OCI-LY3 (cell line): ENCODE data around the gene CGA.

Source experiments
- H2AFZ ChIP-seq: fragments of 200-600, 300-600 bp; shearing (Covaris generic); 2 replicates; pipeline ENCODE4 v1.6.0; 2014; ENCODE audit warnings: antibody characterized with exemption, low read depth, low read length
- H3K27ac ChIP-seq: fragments of 200-600, 300-600 bp; sonication (generic); 2 replicates; pipeline ENCODE4 v1.5.1; 2014; ENCODE audit warnings: mild to moderate bottlenecking, low read length, moderate library complexity, mixed read lengths
- H3K27me3 ChIP-seq: fragments of 200-600, 300-600 bp; sonication (generic); 2 replicates; pipeline ENCODE4 v1.6.1; 2014; ENCODE audit warnings: low read depth, low read length, mixed read lengths
- H3K36me3 ChIP-seq: fragments of 200-600, 300-600 bp; sonication (generic); replicated peaks from 2 replicates; pipeline ENCODE3; 2014; ENCODE audit warnings: low read depth, low read length, mixed read lengths
- H3K4me1 ChIP-seq: fragments of 300-600, 200-600 bp; sonication (generic); 2 replicates; pipeline ENCODE4 v1.6.1; 2014; ENCODE audit warnings: low read length, mixed read lengths
- H3K4me2 ChIP-seq: fragments of 200-600, 300-600 bp; sonication (generic); 2 replicates; pipeline ENCODE4 v1.6.1; 2014; ENCODE audit warnings: low read length, mixed read lengths
- H3K4me3 ChIP-seq: fragments of 300-600, 200-600 bp; sonication (generic); 2 replicates; pipeline ENCODE4 v1.5.1; 2014; ENCODE audit warnings: antibody characterized with exemption, mild to moderate bottlenecking, low read length, moderate library complexity
- H3K79me2 ChIP-seq: fragments of 300-600, 200-600 bp; shearing (Covaris generic); 2 replicates; pipeline ENCODE4 v1.6.1; 2014; ENCODE audit warnings: mild to moderate bottlenecking, low read length, mixed read lengths
- H3K9ac ChIP-seq: fragments of 300-600, 200-600 bp; shearing (Covaris generic); 2 replicates; pipeline ENCODE4 v1.6.0; 2014; ENCODE audit warnings: mild to moderate bottlenecking, low read length, moderate library complexity
- H3K9me3 ChIP-seq: fragments of 200-600, 300-600 bp; shearing (Covaris generic); 2 replicates; pipeline ENCODE4 v1.6.1; 2014; ENCODE audit warnings: low read length, mixed read lengths; ENCODE audit not compliant: insufficient read depth
- H4K20me1 ChIP-seq: fragments of 200-600, 300-600 bp; sonication (generic); 2 replicates; pipeline ENCODE4 v1.6.1; 2016; ENCODE audit warnings: low read length, mixed read lengths; ENCODE audit not compliant: insufficient read depth
- CTCF ChIP-seq: fragments of 200-600, 300-600 bp; sonication (generic); IDR thresholded peaks from 2 replicates; pipeline ENCODE4 v1.5.1; 2014; ENCODE audit warnings: antibody characterized with exemption, low read length, low read depth
- EZH2phosphoT487 ChIP-seq: fragments of 200-600 bp; shearing (Covaris generic); IDR thresholded peaks from 2 replicates; pipeline ENCODE4 v1.6.1; 2018; ENCODE audit warnings: antibody characterized with exemption, mixed run types, low read depth

Gene CGA

GRCh38 chr6:87092435-87092834 lies 2.5 kb downstream of the CGA start:
- H3K79me2 ChIP-seq: no peaks in the 10 kb centered on the region

GRCh38 chr6:87089135-87089534 lies 5.8 kb downstream of the CGA start:
- Histone ChIP-seq H2AFZ (no peak overlapping the region), H3K9ac (no peak overlapping the region), H3K79me2 (no peaks in the 10 kb centered on the region), H3K9me3 (no peaks in the 10 kb centered on the region), H3K27me3 (no peaks in the 10 kb centered on the region; the same call in 1 of the 2 replicates), H3K4me3 (no peak overlapping the region), H3K27ac (no peak overlapping the region), H3K4me1 (peaks cover 9% of the 10 kb centered on the region), H3K36me3 (no peaks in the 10 kb centered on the region), H4K20me1 (no peaks in the 10 kb centered on the region), H3K4me2 (no peak overlapping the region)
- TF ChIP-seq EZH2phosphoT487 (no peak), CTCF (no peak)

More at GRCh38 chr6:87092435-87092834, 2.5 kb downstream of the CGA start:
- Histone ChIP-seq H2AFZ (no peak overlapping the region), H3K27ac (no peak overlapping the region), H3K4me3 (no peak overlapping the region), H4K20me1 (no peaks in the 10 kb centered on the region), H3K27me3 (no peaks in the 10 kb centered on the region; the same call in 1 of the 2 replicates), H3K9ac (no peak overlapping the region), H3K9me3 (no peaks in the 10 kb centered on the region), H3K4me2 (no peak overlapping the region), H3K4me1 (peaks cover 6% of the 10 kb centered on the region), H3K36me3 (no peaks in the 10 kb centered on the region)
- no peak for TF ChIP-seq EZH2phosphoT487
- no peak for TF ChIP-seq CTCF

GRCh38 chr6:87088076-87088475 lies 6.8 kb downstream of the CGA start:
- Histone ChIP-seq H3K9ac (no peak overlapping the region), H3K79me2 (no peaks in the 10 kb centered on the region), H3K27me3 (no peaks in the 10 kb centered on the region; the same call in 1 of the 2 replicates), H3K9me3 (no peaks in the 10 kb centered on the region), H3K4me1 (peaks cover 14% of the 10 kb centered on the region), H3K4me3 (no peak overlapping the region), H3K27ac (no peak overlapping the region), H2AFZ (no peak overlapping the region), H3K4me2 (peak overlapping the region; percentile 24; the same call in 1 of the 2 replicates), H3K36me3 (no peaks in the 10 kb centered on the region), H4K20me1 (no peaks in the 10 kb centered on the region)
- no peak for TF ChIP-seq EZH2phosphoT487
- no peak for TF ChIP-seq CTCF

- Histone ChIP-seq H2AFZ (no peak overlapping the region), H3K4me3 (peak overlapping the region; percentile 68)
Observed at GRCh38 chr6:87082160-87082721, 12.7 kb downstream of the CGA start.

More at GRCh38 chr6:87082160-87082721, 12.7 kb downstream of the CGA start:
- no peaks in the 10 kb centered on the region for H3K79me2 ChIP-seq
- H4K20me1 ChIP-seq: no peaks in the 10 kb centered on the region
- peak overlapping the region; percentile 50 for H3K27ac ChIP-seq
- H3K36me3 ChIP-seq: no peaks in the 10 kb centered on the region
- peaks cover 4% of the 10 kb centered on the region; the same call in 1 of the 2 replicates for H3K27me3 ChIP-seq
- no peak for TF ChIP-seq EZH2phosphoT487
- TF ChIP-seq CTCF: no peak
- no peak overlapping the region for H3K9ac ChIP-seq
- peaks cover 40% of the 10 kb centered on the region for H3K4me1 ChIP-seq
- no peaks in the 10 kb centered on the region for H3K9me3 ChIP-seq
- H3K4me2 ChIP-seq: peak overlapping the region; percentile 92
